Activated gamma-delta T cell treated with Interleukin-2 at 50 U/mL for 16 hours (primary cell): ENCODE data around the gene MAPK10.
"Not testable (repeated sequence)": the region's sequence is repeated elsewhere in the genome, so short reads cannot be mapped to it uniquely, and the experiment has no call there.

Experiments
- DNase-seq: peaks from one replicate; pipeline ENCODE4 v3.0.0-alpha.2; 2020

The MAPK10 gene

GRCh38 chr4:86021671-86022070, 338.2 kb downstream of the MAPK10 start:
- DNase-seq, result not testable (repeated sequence)

- DNase-seq, result no peak
These were observed 339.9 kb downstream of the MAPK10 start for GRCh38 chr4:86019906-86020305.

- no peak for DNase-seq
These were observed 340.5 kb downstream of the MAPK10 start for GRCh38 chr4:86019362-86019761.

GRCh38 chr4:86015412-86016350, 344.2 kb downstream of the MAPK10 start:
- DNase-seq, result no peak

- no peak for DNase-seq
These were observed 345.3 kb downstream of the MAPK10 start for GRCh38 chr4:86014599-86014998.

- no peak for DNase-seq
These were observed 346.2 kb downstream of the MAPK10 start for GRCh38 chr4:86013621-86014020.

- DNase-seq, result no peak
These were observed 348.7 kb downstream of the MAPK10 start for GRCh38 chr4:86011117-86011516.

GRCh38 chr4:86007042-86007441, 352.8 kb downstream of the MAPK10 start:
- no peak for DNase-seq

GRCh38 chr4:86006057-86006456, 353.8 kb downstream of the MAPK10 start:
- DNase-seq, result no peak

GRCh38 chr4:86004030-86004429, 355.8 kb downstream of the MAPK10 start:
- no peak for DNase-seq

GRCh38 chr4:86001591-86001990, 358.3 kb downstream of the MAPK10 start:
- no peak for DNase-seq

- no peak for DNase-seq
These were observed 364.5 kb downstream of the MAPK10 start for GRCh38 chr4:85995361-85995760.

GRCh38 chr4:85994576-85994975, 365.3 kb downstream of the MAPK10 start:
- no peak for DNase-seq

- no peak for DNase-seq
These were observed 366.2 kb downstream of the MAPK10 start for GRCh38 chr4:85993641-85994040.

GRCh38 chr4:85986266-85986665, 373.6 kb downstream of the MAPK10 start:
- DNase-seq, result no peak

- no peak for DNase-seq
These were observed 380.6 kb downstream of the MAPK10 start for GRCh38 chr4:85979276-85979675.

GRCh38 chr4:85970535-85970934, 389.3 kb downstream of the MAPK10 start:
- DNase-seq, result no peak

- DNase-seq, result no peak
These were observed 390.7 kb downstream of the MAPK10 start for GRCh38 chr4:85968945-85969819.

- no peak for DNase-seq
These were observed 392.0 kb downstream of the MAPK10 start for GRCh38 chr4:85967872-85968271.

- no peak for DNase-seq
These were observed 393.5 kb downstream of the MAPK10 start for GRCh38 chr4:85966373-85966772.

GRCh38 chr4:85965529-85965928, 394.3 kb downstream of the MAPK10 start:
- no peak for DNase-seq

- not testable (repeated sequence) for DNase-seq
These were observed 394.8 kb downstream of the MAPK10 start for GRCh38 chr4:85965017-85965416.

- no peak for DNase-seq
These were observed 395.6 kb downstream of the MAPK10 start for GRCh38 chr4:85964298-85964697.

- no peak for DNase-seq
These were observed 396.6 kb downstream of the MAPK10 start for GRCh38 chr4:85963231-85963630.
